HG03354 (cell line): ENCODE data around the gene C1orf21.
"Not testable (repeated sequence)": the region's sequence is repeated elsewhere in the genome, so short reads cannot be mapped to it uniquely, and the experiment has no call there.

Source experiments
- ATAC-seq: cut with Tn5 transposase; IDR thresholded peaks from one replicate; pipeline ENCODE4 v1.9.1; 2021; ENCODE audit warnings: mild to moderate bottlenecking; ENCODE audit not compliant: unreplicated experiment, poor library complexity, severe bottlenecking

C1orf21 gene, protein sequence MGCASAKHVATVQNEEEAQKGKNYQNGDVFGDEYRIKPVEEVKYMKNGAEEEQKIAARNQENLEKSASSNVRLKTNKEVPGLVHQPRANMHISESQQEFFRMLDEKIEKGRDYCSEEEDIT

GRCh38 chr1:184386312-184387068, at the start of gene C1orf21:
Gene C1orf21 (plus strand): TSS chr1:184387029. CDS start chr1:184477510, 90,481 bp downstream.
- ATAC-seq = peak; percentile 86

DNA sequence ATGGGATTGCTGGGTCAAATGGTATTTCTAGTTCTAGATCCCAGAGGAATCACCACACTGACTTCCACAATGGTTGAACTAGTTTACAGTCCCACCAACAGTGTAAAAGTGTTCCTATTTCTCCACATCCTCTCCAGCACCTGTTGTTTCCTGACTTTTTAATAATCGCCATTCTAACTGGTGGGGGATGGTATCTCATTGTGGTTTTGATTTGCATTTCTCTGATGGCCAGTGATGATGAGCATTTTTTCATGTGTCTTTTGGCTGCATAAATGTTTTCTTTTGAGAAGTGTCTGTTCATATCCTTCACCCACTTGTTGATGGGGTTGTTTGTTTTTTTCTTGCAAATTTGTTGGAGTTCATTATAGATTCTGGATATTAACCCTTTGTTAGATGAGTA, 49.0 kb upstream of the C1orf21 start:
- ATAC-seq = not testable (repeated sequence)

DNA sequence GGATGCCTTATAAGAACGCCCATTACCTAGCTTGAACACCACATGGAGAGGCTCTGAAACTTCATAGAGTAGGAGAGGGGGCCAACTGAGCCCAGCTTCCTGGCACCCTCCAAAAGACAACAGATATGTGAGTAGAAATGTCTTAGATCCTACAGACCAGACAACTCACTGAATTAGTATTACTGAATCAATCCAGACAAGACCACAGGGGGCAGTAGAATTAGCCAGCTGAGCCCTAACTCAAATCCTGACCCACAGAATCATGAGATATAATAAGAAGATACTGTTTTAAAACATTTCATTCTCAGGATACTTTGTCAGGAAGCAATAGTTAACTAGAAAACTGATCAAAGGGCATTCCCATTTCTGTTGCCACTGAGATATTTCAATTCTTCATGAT, 45.8 kb upstream of the C1orf21 start:
- ATAC-seq = no peak

GRCh38 chr1:184350573-184350972, 36.3 kb upstream of the C1orf21 start:
- no peak for ATAC-seq

- ATAC-seq = no peak
These were observed 35.3 kb upstream of the C1orf21 start for GRCh38 chr1:184351416-184351975.

DNA sequence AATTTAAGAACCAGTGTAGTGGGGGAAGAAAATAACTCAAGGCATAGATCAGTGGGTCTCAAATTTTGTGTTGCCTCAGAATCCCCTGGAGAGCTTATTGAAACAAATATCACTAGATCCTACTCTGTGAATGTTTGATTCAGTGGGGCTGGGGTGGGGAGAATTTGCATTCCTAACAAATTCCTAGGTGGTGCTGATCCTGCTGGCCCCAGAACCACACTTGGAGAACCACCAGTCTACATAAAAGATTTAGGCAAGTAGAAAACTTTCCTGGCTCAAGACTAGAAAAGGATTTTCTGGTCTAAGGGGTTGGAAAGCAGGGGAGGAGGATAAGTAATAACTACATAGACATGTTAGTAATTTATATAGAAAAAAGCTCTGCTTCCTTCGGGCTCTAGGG, 34.1 kb upstream of the C1orf21 start:
- no peak for ATAC-seq

GRCh38 chr1:184354719-184355118, 32.1 kb upstream of the C1orf21 start:
- ATAC-seq = no peak

GRCh38 chr1:184356891-184357290, 29.9 kb upstream of the C1orf21 start:
- no peak for ATAC-seq

GRCh38 chr1:184358256-184358655, 28.6 kb upstream of the C1orf21 start:
- ATAC-seq = no peak

GRCh38 chr1:184359909-184360308, 26.9 kb upstream of the C1orf21 start:
- no peak for ATAC-seq

DNA sequence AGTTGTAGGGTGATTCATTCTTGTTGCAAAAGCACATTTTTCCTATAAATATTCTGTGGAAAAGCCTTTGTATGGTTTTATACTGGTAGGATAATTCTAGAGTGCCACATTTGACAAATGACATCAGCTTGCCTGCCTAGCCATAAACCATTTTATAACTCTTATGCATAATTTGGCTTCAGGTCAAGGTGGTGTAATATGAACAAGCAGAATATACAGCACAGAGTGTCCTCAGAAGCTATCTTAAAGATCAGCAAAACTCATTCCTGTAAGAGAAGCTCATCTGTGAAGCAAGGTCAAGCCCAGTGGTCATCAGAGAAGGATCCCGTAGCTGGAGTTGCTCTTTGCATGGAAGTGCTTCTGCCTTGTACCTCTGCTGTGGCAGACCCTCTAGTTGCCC, 24.0 kb upstream of the C1orf21 start:
- ATAC-seq = no peak

DNA sequence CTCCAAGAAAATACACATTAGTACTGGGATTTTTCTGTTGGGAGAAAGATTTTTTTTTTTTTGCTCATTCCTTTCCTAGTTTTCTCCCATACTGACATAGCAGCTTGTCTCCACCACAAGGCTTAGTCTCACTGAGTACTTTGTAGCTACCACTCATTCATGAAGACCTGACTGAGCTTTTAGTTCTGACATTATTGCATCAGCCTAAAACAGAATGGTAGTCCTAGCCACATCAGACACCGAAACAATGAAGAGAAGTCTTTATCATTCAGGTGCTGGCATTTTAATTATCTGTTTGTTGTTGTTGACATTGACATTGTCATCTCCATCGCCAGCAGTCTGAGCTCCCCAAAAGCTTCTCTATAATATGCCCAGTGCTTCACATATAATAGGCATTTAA, 21.1 kb upstream of the C1orf21 start:
- no peak for ATAC-seq

DNA sequence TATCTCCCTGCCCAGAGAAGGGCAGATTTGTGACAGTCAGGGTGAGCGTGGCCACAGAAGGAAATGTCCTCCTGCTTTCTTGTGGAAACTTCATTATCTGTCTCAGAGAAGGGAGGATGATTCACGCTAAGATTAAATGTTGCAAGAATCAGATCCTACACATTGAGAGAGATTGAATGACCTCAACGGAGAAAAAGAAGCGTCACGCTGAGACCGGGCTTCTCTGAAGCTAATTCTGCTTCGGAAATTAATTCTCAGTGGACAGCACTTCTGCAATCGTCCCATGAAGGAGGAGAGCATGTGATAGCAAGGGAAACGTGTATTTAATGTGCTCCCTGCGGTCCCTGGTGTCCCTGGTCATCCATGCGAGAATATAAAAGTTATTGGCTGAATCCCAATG, 19.8 kb upstream of the C1orf21 start:
- ATAC-seq = no peak

- ATAC-seq = no peak
These were observed 19.3 kb upstream of the C1orf21 start for GRCh38 chr1:184367427-184368038.

GRCh38 chr1:184368354-184368753, 18.5 kb upstream of the C1orf21 start:
- no peak for ATAC-seq

- no peak for ATAC-seq
These were observed 16.0 kb upstream of the C1orf21 start for GRCh38 chr1:184370850-184371249.

- ATAC-seq = no peak
These were observed 13.7 kb upstream of the C1orf21 start for GRCh38 chr1:184373155-184373554.

DNA sequence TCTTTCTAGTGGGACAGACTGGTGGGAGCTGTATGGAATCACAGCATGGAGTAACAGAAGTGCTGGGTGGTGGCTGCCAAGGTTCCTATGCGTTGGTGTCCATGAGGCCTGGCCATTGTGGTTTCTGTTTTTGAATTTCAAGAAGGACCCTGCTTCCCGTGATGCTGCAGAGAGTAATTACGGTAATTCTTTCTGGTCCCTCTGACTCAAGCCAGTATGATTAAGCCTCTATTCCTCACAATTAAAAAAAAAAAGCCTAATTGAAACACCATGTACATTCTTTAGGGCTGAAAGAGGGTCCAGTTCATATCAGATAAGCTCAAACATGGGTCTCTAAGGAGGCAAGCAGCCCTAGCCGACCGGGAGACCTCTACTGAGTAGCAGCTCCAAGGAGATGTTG, 10.5 kb upstream of the C1orf21 start:
- no peak for ATAC-seq

- no peak for ATAC-seq
These were observed 7.6 kb upstream of the C1orf21 start for GRCh38 chr1:184379111-184379752.

- no peak for ATAC-seq
These were observed 6.4 kb upstream of the C1orf21 start for GRCh38 chr1:184380468-184380867.
